ENCODE measurements around the gene LCN2. TPM values are rescaled to one million over a fixed set of nuclear protein-coding genes. Genes with fewer than 3 reads are reported as not detected.

Gene LCN2
- total and polyA plus RNA-seq, 9 of the 15 experiments (the other 6 are each of a cell fraction or from before 2014, with no cell fraction given) = 0.10 to 1.2 (median 0.44) TPM; not detected in 1

DNA sequence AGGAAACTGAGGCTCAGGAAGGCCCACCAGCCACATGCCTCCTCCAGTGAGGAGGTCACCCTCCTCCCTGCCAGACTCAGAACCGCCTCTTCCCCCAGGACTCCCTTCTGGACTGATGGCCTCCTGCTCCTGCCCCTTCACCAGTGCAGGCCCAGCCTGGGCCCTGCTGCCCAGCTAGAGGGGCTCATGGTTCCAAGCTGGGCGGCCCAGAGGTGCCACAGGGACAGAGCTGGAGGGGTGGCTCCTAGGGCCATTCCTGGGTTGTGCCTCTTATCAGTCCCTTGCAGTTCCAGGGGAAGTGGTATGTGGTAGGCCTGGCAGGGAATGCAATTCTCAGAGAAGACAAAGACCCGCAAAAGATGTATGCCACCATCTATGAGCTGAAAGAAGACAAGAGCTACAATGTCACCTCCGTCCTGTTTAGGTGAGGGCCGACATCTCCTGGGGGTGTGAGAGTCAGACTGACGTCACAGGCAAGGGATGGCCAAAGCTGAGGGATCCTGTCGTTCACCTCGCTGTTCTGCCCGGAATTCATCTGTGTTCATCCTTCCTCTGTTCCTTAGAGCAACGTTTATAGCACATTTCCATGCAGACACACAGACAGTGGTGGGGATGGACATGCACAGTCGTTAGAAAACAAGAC, 819 bp downstream of the LCN2 start (continued):
- TF ChIP-seq, protein P1, sequence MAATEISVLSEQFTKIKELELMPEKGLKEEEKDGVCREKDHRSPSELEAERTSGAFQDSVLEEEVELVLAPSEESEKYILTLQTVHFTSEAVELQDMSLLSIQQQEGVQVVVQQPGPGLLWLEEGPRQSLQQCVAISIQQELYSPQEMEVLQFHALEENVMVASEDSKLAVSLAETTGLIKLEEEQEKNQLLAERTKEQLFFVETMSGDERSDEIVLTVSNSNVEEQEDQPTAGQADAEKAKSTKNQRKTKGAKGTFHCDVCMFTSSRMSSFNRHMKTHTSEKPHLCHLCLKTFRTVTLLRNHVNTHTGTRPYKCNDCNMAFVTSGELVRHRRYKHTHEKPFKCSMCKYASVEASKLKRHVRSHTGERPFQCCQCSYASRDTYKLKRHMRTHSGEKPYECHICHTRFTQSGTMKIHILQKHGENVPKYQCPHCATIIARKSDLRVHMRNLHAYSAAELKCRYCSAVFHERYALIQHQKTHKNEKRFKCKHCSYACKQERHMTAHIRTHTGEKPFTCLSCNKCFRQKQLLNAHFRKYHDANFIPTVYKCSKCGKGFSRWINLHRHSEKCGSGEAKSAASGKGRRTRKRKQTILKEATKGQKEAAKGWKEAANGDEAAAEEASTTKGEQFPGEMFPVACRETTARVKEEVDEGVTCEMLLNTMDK (IDR thresholded peaks at IDR 0.05; ENCODE audit: borderline replicate concordance, insufficient read depth, low read depth, low read length, poor library complexity, severe bottlenecking) = no peak
- TF ChIP-seq EP300 (IDR thresholded peaks at IDR 0.05; ENCODE audit: low read length) (no peak), U2AF2 (optimal IDR thresholded peaks at IDR 0.05; ENCODE audit: low read depth, low read length) (no peak), MYC (IDR thresholded peaks at IDR 0.05; ENCODE audit: low read depth, low read length) (no peak), MYC (CRISPR knock-in tag; IDR thresholded peaks at IDR 0.05; ENCODE audit: borderline replicate concordance, low read depth) (peak; percentile 53; the same call in 1 of the 2 replicates), SPI1 (IDR thresholded peaks at IDR 0.05; ENCODE audit: borderline replicate concordance, low read depth, low read length) (peak; percentile 32; the same call in 1 of the 2 replicates), MYBL2 (IDR thresholded peaks at IDR 0.05; ENCODE audit: low read depth) (no peak), MYBL2 (CRISPR knock-in tag; IDR thresholded peaks at IDR 0.05; ENCODE audit: borderline replicate concordance) (no peak), GTF2A2 (tag; IDR thresholded peaks at IDR 0.05) (no peak), FOXA1 (IDR thresholded peaks at IDR 0.05; ENCODE audit: borderline replicate concordance) (no peak)
- TF ChIP-seq, protein P2, sequence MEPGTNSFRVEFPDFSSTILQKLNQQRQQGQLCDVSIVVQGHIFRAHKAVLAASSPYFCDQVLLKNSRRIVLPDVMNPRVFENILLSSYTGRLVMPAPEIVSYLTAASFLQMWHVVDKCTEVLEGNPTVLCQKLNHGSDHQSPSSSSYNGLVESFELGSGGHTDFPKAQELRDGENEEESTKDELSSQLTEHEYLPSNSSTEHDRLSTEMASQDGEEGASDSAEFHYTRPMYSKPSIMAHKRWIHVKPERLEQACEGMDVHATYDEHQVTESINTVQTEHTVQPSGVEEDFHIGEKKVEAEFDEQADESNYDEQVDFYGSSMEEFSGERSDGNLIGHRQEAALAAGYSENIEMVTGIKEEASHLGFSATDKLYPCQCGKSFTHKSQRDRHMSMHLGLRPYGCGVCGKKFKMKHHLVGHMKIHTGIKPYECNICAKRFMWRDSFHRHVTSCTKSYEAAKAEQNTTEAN (CRISPR knock-in tag; IDR thresholded peaks at IDR 0.05) = no peak
- TF ChIP-seq, protein P3, sequence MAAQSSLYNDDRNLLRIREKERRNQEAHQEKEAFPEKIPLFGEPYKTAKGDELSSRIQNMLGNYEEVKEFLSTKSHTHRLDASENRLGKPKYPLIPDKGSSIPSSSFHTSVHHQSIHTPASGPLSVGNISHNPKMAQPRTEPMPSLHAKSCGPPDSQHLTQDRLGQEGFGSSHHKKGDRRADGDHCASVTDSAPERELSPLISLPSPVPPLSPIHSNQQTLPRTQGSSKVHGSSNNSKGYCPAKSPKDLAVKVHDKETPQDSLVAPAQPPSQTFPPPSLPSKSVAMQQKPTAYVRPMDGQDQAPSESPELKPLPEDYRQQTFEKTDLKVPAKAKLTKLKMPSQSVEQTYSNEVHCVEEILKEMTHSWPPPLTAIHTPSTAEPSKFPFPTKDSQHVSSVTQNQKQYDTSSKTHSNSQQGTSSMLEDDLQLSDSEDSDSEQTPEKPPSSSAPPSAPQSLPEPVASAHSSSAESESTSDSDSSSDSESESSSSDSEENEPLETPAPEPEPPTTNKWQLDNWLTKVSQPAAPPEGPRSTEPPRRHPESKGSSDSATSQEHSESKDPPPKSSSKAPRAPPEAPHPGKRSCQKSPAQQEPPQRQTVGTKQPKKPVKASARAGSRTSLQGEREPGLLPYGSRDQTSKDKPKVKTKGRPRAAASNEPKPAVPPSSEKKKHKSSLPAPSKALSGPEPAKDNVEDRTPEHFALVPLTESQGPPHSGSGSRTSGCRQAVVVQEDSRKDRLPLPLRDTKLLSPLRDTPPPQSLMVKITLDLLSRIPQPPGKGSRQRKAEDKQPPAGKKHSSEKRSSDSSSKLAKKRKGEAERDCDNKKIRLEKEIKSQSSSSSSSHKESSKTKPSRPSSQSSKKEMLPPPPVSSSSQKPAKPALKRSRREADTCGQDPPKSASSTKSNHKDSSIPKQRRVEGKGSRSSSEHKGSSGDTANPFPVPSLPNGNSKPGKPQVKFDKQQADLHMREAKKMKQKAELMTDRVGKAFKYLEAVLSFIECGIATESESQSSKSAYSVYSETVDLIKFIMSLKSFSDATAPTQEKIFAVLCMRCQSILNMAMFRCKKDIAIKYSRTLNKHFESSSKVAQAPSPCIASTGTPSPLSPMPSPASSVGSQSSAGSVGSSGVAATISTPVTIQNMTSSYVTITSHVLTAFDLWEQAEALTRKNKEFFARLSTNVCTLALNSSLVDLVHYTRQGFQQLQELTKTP (IDR thresholded peaks at IDR 0.05; ENCODE audit: low read depth in 1 of 2, partially characterized antibody in 2 of 2) = no peak
